Putamen (tissue), 1 donor: ENCODE data around the gene GALNT17.
A peak's percentile ranks its signal among the peaks of the same experiment; 100 is the strongest.
"Not testable (repeated sequence)": the region's sequence is repeated elsewhere in the genome, so short reads cannot be mapped to it uniquely, and the experiment has no call there.

ENCODE experiments used
- DNase-seq: peaks from one replicate; pipeline ENCODE4 v3.0.0-alpha.2; 2016; ENCODE audit warnings: low spot score

The GALNT17 gene

GRCh38 chr7:71165708-71166107 lies 33.8 kb downstream of the GALNT17 start:
- peak; percentile 50 for DNase-seq

GRCh38 chr7:71171476-71171875 lies 39.5 kb downstream of the GALNT17 start:
- no peak for DNase-seq

GRCh38 chr7:71173955-71174354 lies 42.0 kb downstream of the GALNT17 start:
- no peak for DNase-seq

GRCh38 chr7:71182438-71182935 lies 50.5 kb downstream of the GALNT17 start:
- DNase-seq = peak; percentile 33

GRCh38 chr7:71184136-71184535 lies 52.2 kb downstream of the GALNT17 start:
- no peak for DNase-seq

- DNase-seq = no peak
These were observed 52.7 kb downstream of the GALNT17 start for GRCh38 chr7:71184609-71185008.

- no peak for DNase-seq
These were observed 54.7 kb downstream of the GALNT17 start for GRCh38 chr7:71186535-71187057.

- DNase-seq = no peak
These were observed 59.8 kb downstream of the GALNT17 start for GRCh38 chr7:71191771-71192170.

GRCh38 chr7:71193099-71193810 lies 61.3 kb downstream of the GALNT17 start:
- DNase-seq = no peak

- DNase-seq = no peak
These were observed 66.4 kb downstream of the GALNT17 start for GRCh38 chr7:71198391-71198790.

GRCh38 chr7:71198887-71199286 lies 66.9 kb downstream of the GALNT17 start:
- no peak for DNase-seq

GRCh38 chr7:71206184-71206583 lies 74.2 kb downstream of the GALNT17 start:
- DNase-seq = no peak

- no peak for DNase-seq
These were observed 76.9 kb downstream of the GALNT17 start for GRCh38 chr7:71208881-71209280.

- DNase-seq = not testable (repeated sequence)
These were observed 77.5 kb downstream of the GALNT17 start for GRCh38 chr7:71209484-71209883.

- no peak for DNase-seq
These were observed 78.3 kb downstream of the GALNT17 start for GRCh38 chr7:71210220-71210619.

GRCh38 chr7:71212433-71212832 lies 80.5 kb downstream of the GALNT17 start:
- DNase-seq = not testable (repeated sequence)

- DNase-seq = no peak
These were observed 84.3 kb downstream of the GALNT17 start for GRCh38 chr7:71216211-71216610.

GRCh38 chr7:71220210-71220695 lies 88.3 kb downstream of the GALNT17 start:
- DNase-seq = no peak

- no peak for DNase-seq
These were observed 89.1 kb downstream of the GALNT17 start for GRCh38 chr7:71221049-71221448.

GRCh38 chr7:71221549-71221948 lies 89.6 kb downstream of the GALNT17 start:
- no peak for DNase-seq

GRCh38 chr7:71227126-71227525 lies 95.2 kb downstream of the GALNT17 start:
- no peak for DNase-seq

- no peak for DNase-seq
These were observed 97.2 kb downstream of the GALNT17 start for GRCh38 chr7:71229148-71229547.

GRCh38 chr7:71229699-71230098 lies 97.8 kb downstream of the GALNT17 start:
- no peak for DNase-seq

- no peak for DNase-seq
These were observed 103.3 kb downstream of the GALNT17 start for GRCh38 chr7:71235253-71235652.
